SIG-M5 treated with dmso at 0.1 percent for 504 hours (cell line): ENCODE data around the gene FUZ.

ENCODE experiments used
- DNase-seq: peaks from one replicate; lab custom pipeline; 2025; ENCODE audit not compliant: unreplicated experiment; lab: John Stamatoyannopoulos, UW

FUZ gene

DNA sequence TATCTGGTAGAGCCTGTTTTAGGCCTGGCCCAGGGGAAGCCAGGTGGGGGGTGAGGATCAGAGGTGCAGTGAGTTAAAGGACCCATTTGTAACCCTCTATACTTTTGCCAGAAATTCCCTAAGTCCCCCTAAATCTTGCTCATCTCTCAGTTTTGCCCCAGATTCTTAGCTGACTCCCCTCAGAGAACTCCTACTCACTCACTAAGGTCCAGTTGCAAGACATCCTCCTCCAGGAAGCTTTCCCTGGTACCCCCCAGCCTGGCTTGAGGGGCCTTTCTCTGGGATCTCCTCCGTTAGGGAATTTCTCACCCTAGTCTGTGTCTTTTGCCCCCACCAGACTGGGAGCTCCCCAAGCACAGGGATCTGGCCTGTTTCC lies 51.9 kb downstream of the FUZ start:
- no peak for DNase-seq

DNA sequence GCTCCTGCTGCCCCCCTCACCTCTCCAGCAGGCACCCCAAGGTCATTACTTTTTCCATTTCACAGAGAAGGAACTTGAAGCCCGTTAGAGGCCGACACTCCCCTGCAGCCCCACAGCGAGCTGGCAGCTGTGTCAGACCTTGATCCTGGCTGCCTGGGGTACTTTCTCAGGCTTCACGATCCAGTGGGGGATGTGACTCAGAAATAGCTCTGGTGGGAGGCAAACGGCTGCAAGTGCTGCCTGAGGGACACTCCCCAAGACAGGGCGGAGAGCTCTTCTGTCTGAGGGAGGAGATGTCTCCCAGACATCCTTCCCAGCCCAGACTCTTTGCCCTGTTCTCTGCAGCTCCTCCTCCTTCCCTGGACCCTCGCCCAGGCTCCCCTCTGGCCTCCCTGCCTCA lies 54.8 kb downstream of the FUZ start:
- DNase-seq = no peak
